K562 (cell line): ENCODE results near the gene TBXAS1. TPM values are rescaled to one million over a fixed set of nuclear protein-coding genes. Genes with fewer than 3 reads are reported as not detected.
A peak's percentile ranks its signal among the peaks of the same experiment; 100 is the strongest.

Experiments used
- BHLHE40 ChIP-seq: IDR thresholded peaks from 2 replicates; pipeline ENCODE4 v1.6.1; 2011; ENCODE audit warnings: low read length, improper control_type of control experiment
- CCAR2 ChIP-seq: fragments of 200-400 bp; formaldehyde crosslinking; IDR thresholded peaks from 2 replicates; pipeline ENCODE4 v1.6.1; 2017; ENCODE audit warnings: mild to moderate bottlenecking, low read depth, low read length
- CXXC5 ChIP-seq: fragments of 250-450 bp; sonication (Bioruptor Pico); IDR thresholded peaks from 2 replicates; pipeline ENCODE4 v1.8.0; 2022; ENCODE audit warnings: inconsistent platforms, mild to moderate bottlenecking, moderate library complexity
- DNMT1 ChIP-seq: fragments of 450-650 bp; IDR thresholded peaks from 2 replicates; pipeline ENCODE4 v1.6.1; 2016; ENCODE audit warnings: antibody characterized with exemption, mild to moderate bottlenecking
- ILK ChIP-seq: fragments of 450-650 bp; IDR thresholded peaks from 2 replicates; pipeline ENCODE4 v1.6.1; 2016; ENCODE audit warnings: missing genetic modification characterization, low read depth, mild to moderate bottlenecking, missing compliant biosample characterization, moderate library complexity, borderline replicate concordance
- KAT7 ChIP-seq: sonication (generic); formaldehyde crosslinking; IDR thresholded peaks from 2 replicates; pipeline ENCODE4 v1.8.0; 2022; ENCODE audit warnings: missing genetic modification reagents, mild to moderate bottlenecking, borderline replicate concordance
- MITF ChIP-seq: IDR thresholded peaks from 2 replicates; pipeline ENCODE4 v1.6.1; 2014; ENCODE audit warnings: antibody characterized with exemption
- NR2C1 ChIP-seq, 2 experiments: fragments of 450-650 bp; IDR thresholded peaks; 2 replicates each; pipeline ENCODE4 v1.6.1; 2017; ENCODE audit warnings: mild to moderate bottlenecking in 2 of 2, antibody characterized with exemption in 1 of 2, inconsistent platforms in 1 of 2, missing compliant biosample characterization in 1 of 2, missing genetic modification characterization in 1 of 2
- POLR3A ChIP-seq: IDR thresholded peaks from 2 replicates; pipeline ENCODE4 v1.6.1; 2011; ENCODE audit warnings: borderline replicate concordance, mild to moderate bottlenecking, moderate library complexity; ENCODE audit not compliant: insufficient read length, insufficient read depth; ENCODE audit errors: extremely low read depth
- PPARD ChIP-seq: fragments of 250-450 bp; sonication (Bioruptor Pico); IDR thresholded peaks from 2 replicates; pipeline ENCODE4 v1.8.0; 2022; ENCODE audit warnings: inconsistent platforms, mild to moderate bottlenecking, moderate library complexity
- RBM14 ChIP-seq: fragments of 200-400 bp; formaldehyde crosslinking; IDR thresholded peaks from 2 replicates; pipeline ENCODE4 v1.6.1; 2018; ENCODE audit warnings: low read depth, mild to moderate bottlenecking, low read length, moderate library complexity, borderline replicate concordance; ENCODE audit not compliant: insufficient read depth
- RFX7 ChIP-seq: fragments of 250-450 bp; sonication (Bioruptor Pico); IDR thresholded peaks from 2 replicates; pipeline ENCODE4 v1.5.1; 2021; ENCODE audit warnings: mild to moderate bottlenecking
- SAFB2 ChIP-seq: fragments of 200-400 bp; formaldehyde crosslinking; IDR thresholded peaks from 2 replicates; pipeline ENCODE4 v1.6.1; 2018; ENCODE audit warnings: borderline replicate concordance, low read length, low read depth, moderate library complexity; ENCODE audit not compliant: severe bottlenecking
- SIRT6 ChIP-seq: IDR thresholded peaks from one replicate; pipeline ENCODE4 v1.6.1; 2012; ENCODE audit warnings: low read depth, mild to moderate bottlenecking, control low read depth, inconsistent platforms, low read length, moderate library complexity
- SRF ChIP-seq, 2 experiments: fragments of 250-450, 450-650 bp in 1 of 2; sonication (Bioruptor Pico) in 1 of 2; sonication (generic) in 1 of 2; formaldehyde crosslinking; IDR thresholded peaks; 2 replicates each; pipeline versions ENCODE4 v1.5.0 to v1.5.1; 2020 to 2022; ENCODE audit warnings: mild to moderate bottlenecking in 1 of 2, missing genetic modification reagents in 1 of 2
- SRSF1 ChIP-seq: fragments of 200-400 bp; formaldehyde crosslinking; IDR thresholded peaks from 2 replicates; pipeline ENCODE4 v1.6.1; 2017; ENCODE audit warnings: mild to moderate bottlenecking, low read depth, low read length, moderate library complexity
- TEAD4 ChIP-seq, 2 experiments: sonication (generic) in 1 of 2; formaldehyde crosslinking in 1 of 2; IDR thresholded peaks; 2 replicates each; pipeline versions ENCODE4 v1.6.1 to v1.8.0; 2012 to 2022; ENCODE audit warnings: borderline replicate concordance in 1 of 2, inconsistent platforms in 1 of 2, low read length in 1 of 2, mild to moderate bottlenecking in 1 of 2, missing genetic modification reagents in 1 of 2
- TRIM24 ChIP-seq, 2 experiments: fragments of 450-650 bp; IDR thresholded peaks; 2 replicates each; pipeline ENCODE4 v1.6.1; 2016
- ZBTB33 ChIP-seq: sonication (generic); formaldehyde crosslinking; IDR thresholded peaks from 2 replicates; pipeline ENCODE4 v1.8.1; 2023; ENCODE audit warnings: mild to moderate bottlenecking, missing genetic modification reagents
- ZBTB8A ChIP-seq: fragments of 450-650 bp; IDR thresholded peaks from 2 replicates; pipeline ENCODE4 v1.6.1; 2018; ENCODE audit warnings: mild to moderate bottlenecking, moderate library complexity; ENCODE audit not compliant: partially characterized antibody
- ZNF146 ChIP-seq: IDR thresholded peaks from one replicate; pipeline ENCODE4 v1.6.1; 2018; ENCODE audit warnings: missing compliant biosample characterization; ENCODE audit not compliant: unreplicated experiment
- ZNF347 ChIP-seq: fragments of 450-650 bp; formaldehyde crosslinking; IDR thresholded peaks from 2 replicates; pipeline ENCODE4 v1.4.0; 2020; ENCODE audit warnings: low read depth, mild to moderate bottlenecking, moderate library complexity
- ZNF57 ChIP-seq: fragments of 450-650 bp; formaldehyde crosslinking; IDR thresholded peaks from 2 replicates; pipeline ENCODE4 v1.4.0; 2020; ENCODE audit warnings: mild to moderate bottlenecking, moderate library complexity
- ZNF589 ChIP-seq: fragments of 200-800 bp; sonication (Bioruptor generic); IDR thresholded peaks from 2 replicates; pipeline ENCODE4 v1.6.1; 2016; ENCODE audit warnings: low read depth, missing genetic modification characterization, missing compliant biosample characterization
- ZNF785 ChIP-seq: fragments of 250-450 bp; sonication (Bioruptor Pico); IDR thresholded peaks from 2 replicates; pipeline ENCODE4 v1.4.0; 2020; ENCODE audit warnings: mild to moderate bottlenecking
- polyA plus RNA-seq, 8 experiments: library from polyadenylated mRNA; depleted of rRNA in 4 of 8; stranded (reverse) in 5 of 8; unstranded in 3 of 8; fragments of >200 nt; fragmentation: Nextera tagmentation in 2 of 8; fragmentation: Illumina TruSeq in 1 of 8; extraction: Ambion mirVana in 2 of 8; extraction: Trizol in 1 of 8; gene quantifications; 2 replicates each; pipeline versions ENCODE4 v1.2.1 to v1.2.3, GENCODE V29; 2011 to 2014; ENCODE audit warnings: inconsistent platforms in 1 of 8, missing spikeins in 1 of 8
- total RNA-seq, 7 experiments: library from RNA; depleted of rRNA in 6 of 7; stranded (reverse); fragments of >200 nt in 6 of 7; fragmentation: Illumina TruSeq in 2 of 7; extraction: Trizol in 2 of 7; gene quantifications; 2 replicates each; pipeline versions ENCODE4 v1.2.1 to v1.2.3, GENCODE V29; 2011 to 2021; ENCODE audit warnings: low replicate concordance in 1 of 7

The TBXAS1 gene
- total and polyA plus RNA-seq, 9 of the 15 experiments (the other 6 are each of a cell fraction or from before 2014, with no cell fraction given), result 1.1 to 8.3 (median 1.9) TPM

GRCh38 chr7:139915864-139916716 lies 87.0 kb downstream of the TBXAS1 start (continued):
- TF ChIP-seq MITF (no peak), ZBTB8A (no peak), TRIM24 (IDR thresholded peaks at IDR 0.05) (peak; percentile 96 to 97), SIRT6 (no peak), SRSF1 (no peak), ZNF146 (no peak), ZNF785 (CRISPR knock-in tag) (no peak), PPARD (no peak), ILK (tag) (peak; percentile 62; the same call in 1 of the 2 replicates), ZNF57 (CRISPR knock-in tag) (no peak), ZNF347 (CRISPR knock-in tag) (no peak), KAT7 (CRISPR knock-in tag) (peak; percentile 26; the same call in 1 of the 2 replicates), RBM14 (no peak), CXXC5 (peak; percentile 64; the same call in 1 of the 2 replicates), RFX7 (CRISPR knock-in tag) (no peak), ZBTB33 (peak; percentile 45), ZNF589 (CRISPR knock-in tag) (peak; percentile 84; the same call in 1 of the 2 replicates), NR2C1 (IDR thresholded peaks at IDR 0.05) (peak; percentile 55), NR2C1 (tag; IDR thresholded peaks at IDR 0.05) (peak; percentile 51), BHLHE40 (peak; percentile 55; the same call in 1 of the 2 replicates), SAFB2 (no peak), DNMT1 (no peak), SRF (CRISPR knock-in tag; IDR thresholded peaks at IDR 0.05) (peak in 1 of 2 experiments; percentile 46; a peak in 1 of 4 replicates), TEAD4 (IDR thresholded peaks at IDR 0.05; ENCODE audit: low read length) (peak; percentile 89), TEAD4 (CRISPR knock-in tag; IDR thresholded peaks at IDR 0.05; ENCODE audit: borderline replicate concordance) (no peak), POLR3A (no peak), CCAR2 (no peak)
